ENCODE measurements around the gene ACSL6.

The ACSL6 gene

GRCh38 chr5:132024117-132024435, 12.6 kb upstream of the ACSL6 start:
- no peak for DNase-seq (ENCODE audit: low read depth, low spot score)
- ChIA-PET POLR2A (no interaction called here), CTCF (interaction anchor here (1.0 to 1.5 kb wide), 3 partner anchors 14 to 39 kb away, joined by 3 read pairs; partner anchors contain the start of gene IL3)
- TF ChIP-seq CTCF (IDR thresholded peaks at IDR 0.05; ENCODE audit: insufficient read depth, low read length, missing control alignments): no peak
- no peak overlapping the region for H3K4me3 ChIP-seq (ENCODE audit: low read depth, low read length)

- CTCF ChIA-PET: interaction anchor here (1.0 to 1.5 kb wide), 3 partner anchors 14 to 40 kb away, joined by 3 read pairs; partner anchors contain the start of gene IL3
- POLR2A ChIA-PET: no interaction called here
- no peak for DNase-seq (ENCODE audit: low read depth, low spot score)
- no peak overlapping the region for H3K4me3 ChIP-seq (ENCODE audit: low read depth, low read length)
- no peak for TF ChIP-seq CTCF (IDR thresholded peaks at IDR 0.05; ENCODE audit: insufficient read depth, low read length, missing control alignments)
These were observed 12.0 kb upstream of the ACSL6 start for GRCh38 chr5:132023258-132024116.

- H3K4me3 ChIP-seq (ENCODE audit: low read depth, low read length): no peak overlapping the region
- TF ChIP-seq CTCF (IDR thresholded peaks at IDR 0.05; ENCODE audit: insufficient read depth, low read length, missing control alignments): no peak
- DNase-seq (ENCODE audit: low read depth, low spot score): no peak
- CTCF ChIA-PET: no interaction called here
- POLR2A ChIA-PET: no interaction called here
These were observed 11.3 kb upstream of the ACSL6 start for GRCh38 chr5:132022737-132023136.

- no peak for DNase-seq (ENCODE audit: low read depth, low spot score)
- CTCF ChIA-PET: interaction anchor here (0.6 to 1.4 kb wide), 5 partner anchors 9 to 148 kb away, joined by 3 to 5 read pairs (median 4); no protein-coding TSS in a partner anchor
- no peak overlapping the region for H3K4me3 ChIP-seq (ENCODE audit: low read depth, low read length)
- TF ChIP-seq CTCF (IDR thresholded peaks at IDR 0.05; ENCODE audit: insufficient read depth, low read length, missing control alignments): no peak
- POLR2A ChIA-PET: no interaction called here
These were observed 10.2 kb upstream of the ACSL6 start for GRCh38 chr5:132021654-132022053.

- CTCF ChIA-PET: interaction anchor here (1.3 to 1.4 kb wide), 3 partner anchors 8 to 44 kb away, joined by 3 to 5 read pairs (median 4); no protein-coding TSS in a partner anchor
- no peak for TF ChIP-seq CTCF (IDR thresholded peaks at IDR 0.05; ENCODE audit: insufficient read depth, low read length, missing control alignments)
These were observed 9.3 kb upstream of the ACSL6 start for GRCh38 chr5:132020568-132021339.

More at GRCh38 chr5:132020568-132021339, 9.3 kb upstream of the ACSL6 start:
- no peak for DNase-seq (ENCODE audit: low read depth, low spot score)
- no peak overlapping the region for H3K4me3 ChIP-seq (ENCODE audit: low read depth, low read length)
- POLR2A ChIA-PET: no interaction called here
